GM21619 (cell line): ENCODE results near the gene TTLL9.

Source experiments
- ATAC-seq: cut with Tn5 transposase; IDR thresholded peaks from one replicate; pipeline ENCODE4 v1.9.1; 2021; ENCODE audit not compliant: unreplicated experiment

The TTLL9 gene

GRCh38 chr20:31857861-31858759 lies 12.3 kb upstream of the TTLL9 start:
- ATAC-seq = no peak

- ATAC-seq = no peak
Observed at GRCh38 chr20:31858760-31859083, 11.7 kb upstream of the TTLL9 start.

GRCh38 chr20:31859266-31859997 lies 11.0 kb upstream of the TTLL9 start:
- no peak for ATAC-seq

- ATAC-seq = no peak
Observed at GRCh38 chr20:31859998-31860380, 10.4 kb upstream of the TTLL9 start.

GRCh38 chr20:31860390-31861134 lies 9.9 kb upstream of the TTLL9 start:
- ATAC-seq = no peak

- no peak for ATAC-seq
Observed at GRCh38 chr20:31861135-31861384, 9.4 kb upstream of the TTLL9 start.

- no peak for ATAC-seq
Observed at GRCh38 chr20:31861385-31862156, 8.9 kb upstream of the TTLL9 start.

GRCh38 chr20:31862157-31862470 lies 8.3 kb upstream of the TTLL9 start:
- no peak for ATAC-seq

GRCh38 chr20:31862506-31862905 lies 7.9 kb upstream of the TTLL9 start:
- no peak for ATAC-seq

GRCh38 chr20:31863296-31864085 lies 6.9 kb upstream of the TTLL9 start:
- no peak for ATAC-seq

- ATAC-seq = no peak
Observed at GRCh38 chr20:31864521-31865400, 5.7 kb upstream of the TTLL9 start.

- ATAC-seq = no peak
Observed at GRCh38 chr20:31866221-31866620, 4.2 kb upstream of the TTLL9 start.

- no peak for ATAC-seq
Observed at GRCh38 chr20:31868853-31869672, 1.4 kb upstream of the TTLL9 start.

- ATAC-seq = no peak
Observed at GRCh38 chr20:31869673-31869941, 827 bp upstream of the TTLL9 start.

- no peak for ATAC-seq
Observed at GRCh38 chr20:31870726-31871617, 538 bp downstream of the TTLL9 start.

- no peak for ATAC-seq
Observed at GRCh38 chr20:31871618-31871954, 1.2 kb downstream of the TTLL9 start.

- no peak for ATAC-seq
Observed at GRCh38 chr20:31872406-31872805, 2.0 kb downstream of the TTLL9 start.

GRCh38 chr20:31875671-31876070 lies 5.2 kb downstream of the TTLL9 start:
- ATAC-seq = no peak
